HG03280 (cell line): ENCODE measurements around the gene TCF25.
A peak's percentile ranks its signal among the peaks of the same experiment; 100 is the strongest.
"Not testable (repeated sequence)": the region's sequence is repeated elsewhere in the genome, so short reads cannot be mapped to it uniquely, and the experiment has no call there.

ENCODE experiments used
- ATAC-seq: cut with Tn5 transposase; IDR thresholded peaks from one replicate; pipeline ENCODE4 v1.9.1; 2021; ENCODE audit warnings: mild to moderate bottlenecking, moderate library complexity; ENCODE audit not compliant: unreplicated experiment

TCF25 gene

GRCh38 chr16:89871895-89872294 is 1.5 kb upstream of the TCF25 start:
- ATAC-seq: no peak

GRCh38 chr16:89873972-89874689 is 739 bp downstream of the TCF25 start:
- peak; percentile 76 for ATAC-seq

GRCh38 chr16:89879123-89879522 is 5.7 kb downstream of the TCF25 start:
- ATAC-seq: not testable (repeated sequence)

GRCh38 chr16:89880477-89881367 is 7.3 kb downstream of the TCF25 start:
- ATAC-seq: no peak

GRCh38 chr16:89881368-89881730 is 8.0 kb downstream of the TCF25 start:
- ATAC-seq: no peak

- no peak for ATAC-seq
These were observed 10.1 kb downstream of the TCF25 start for GRCh38 chr16:89883346-89884040.

GRCh38 chr16:89884041-89884421 is 10.6 kb downstream of the TCF25 start:
- no peak for ATAC-seq

GRCh38 chr16:89887243-89887642 is 13.9 kb downstream of the TCF25 start:
- no peak for ATAC-seq

- no peak for ATAC-seq
These were observed 16.8 kb downstream of the TCF25 start for GRCh38 chr16:89890200-89890599.

- ATAC-seq: no peak
These were observed 17.7 kb downstream of the TCF25 start for GRCh38 chr16:89890886-89891657.

GRCh38 chr16:89892055-89892630 is 18.8 kb downstream of the TCF25 start:
- ATAC-seq: no peak

GRCh38 chr16:89892635-89893034 is 19.2 kb downstream of the TCF25 start:
- no peak for ATAC-seq

GRCh38 chr16:89893642-89894548 is 20.5 kb downstream of the TCF25 start:
- no peak for ATAC-seq

- ATAC-seq: no peak
These were observed 22.3 kb downstream of the TCF25 start for GRCh38 chr16:89895482-89896250.

GRCh38 chr16:89897204-89897603 is 23.8 kb downstream of the TCF25 start:
- no peak for ATAC-seq

GRCh38 chr16:89898201-89898967 is 25.0 kb downstream of the TCF25 start:
- ATAC-seq: no peak

GRCh38 chr16:89899879-89900481 is 26.6 kb downstream of the TCF25 start:
- no peak for ATAC-seq

GRCh38 chr16:89900885-89901284 is 27.5 kb downstream of the TCF25 start:
- ATAC-seq: no peak
